ENCODE results near the gene GDNF.

DNA sequence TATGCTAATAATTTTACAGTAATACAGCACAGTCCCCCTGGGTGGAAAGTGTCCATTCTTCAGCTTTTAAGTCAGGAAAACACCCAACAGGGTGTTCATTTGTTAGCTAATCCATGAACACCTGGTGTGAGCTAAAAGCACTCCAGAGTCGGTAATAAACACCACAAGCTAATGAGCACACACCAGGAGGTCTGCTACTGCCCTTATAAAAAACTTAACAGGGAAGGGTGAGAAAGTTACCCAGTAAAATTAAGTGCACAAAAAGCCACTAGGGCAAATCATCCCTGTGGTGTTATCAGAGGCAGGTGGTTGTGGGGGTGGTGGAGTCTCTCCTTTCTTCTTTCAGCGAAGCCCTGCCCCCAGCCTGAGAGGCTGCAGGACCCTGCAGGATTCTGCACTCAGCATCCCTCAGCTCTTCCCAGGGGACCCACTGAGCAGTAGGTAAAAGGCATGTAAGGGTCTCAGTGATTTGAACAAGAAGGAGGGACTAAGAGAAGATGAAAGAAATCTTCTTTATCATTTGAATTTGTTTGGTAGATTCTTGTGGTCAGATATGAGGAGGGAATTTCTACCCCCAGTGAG, 14.4 kb downstream of the GDNF start:
- TF ChIP-seq SP1 (IDR thresholded peaks at IDR 0.05) (no peak), FOXK2 (IDR thresholded peaks at IDR 0.05) (no peak), SUZ12 (IDR thresholded peaks at IDR 0.05) (no peak), FOXM1 (IDR thresholded peaks at IDR 0.05; ENCODE audit: borderline replicate concordance) (no peak), NFRKB (IDR thresholded peaks at IDR 0.05) (no peak)
- TF ChIP-seq, protein P1, sequence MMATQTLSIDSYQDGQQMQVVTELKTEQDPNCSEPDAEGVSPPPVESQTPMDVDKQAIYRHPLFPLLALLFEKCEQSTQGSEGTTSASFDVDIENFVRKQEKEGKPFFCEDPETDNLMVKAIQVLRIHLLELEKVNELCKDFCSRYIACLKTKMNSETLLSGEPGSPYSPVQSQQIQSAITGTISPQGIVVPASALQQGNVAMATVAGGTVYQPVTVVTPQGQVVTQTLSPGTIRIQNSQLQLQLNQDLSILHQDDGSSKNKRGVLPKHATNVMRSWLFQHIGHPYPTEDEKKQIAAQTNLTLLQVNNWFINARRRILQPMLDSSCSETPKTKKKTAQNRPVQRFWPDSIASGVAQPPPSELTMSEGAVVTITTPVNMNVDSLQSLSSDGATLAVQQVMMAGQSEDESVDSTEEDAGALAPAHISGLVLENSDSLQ (IDR thresholded peaks at IDR 0.05) = no peak
